KMS-11 (cell line): Measurements from ENCODE around the gene CFLAR.

ENCODE experiments used
- H2AFZ ChIP-seq: fragments of 200-600 bp; sonication (generic); 2 replicates; pipeline ENCODE4 v1.6.1; 2016; ENCODE audit warnings: antibody characterized with exemption, mixed run types, low read depth
- H3K27ac ChIP-seq: fragments of 200-600 bp; sonication (generic); 2 replicates; pipeline ENCODE4 v1.6.1; 2016; ENCODE audit warnings: mild to moderate bottlenecking, mixed run types
- H3K27me3 ChIP-seq: fragments of 200-600 bp; sonication (generic); 2 replicates; pipeline ENCODE4 v1.6.1; 2017; ENCODE audit warnings: mild to moderate bottlenecking, low read depth, mixed run types, moderate library complexity; ENCODE audit not compliant: insufficient read depth
- H3K36me3 ChIP-seq: fragments of 200-600 bp; sonication (generic); 2 replicates; pipeline ENCODE4 v1.6.1; 2017; ENCODE audit warnings: mild to moderate bottlenecking, mixed run types; ENCODE audit not compliant: insufficient read depth
- H3K4me1 ChIP-seq: fragments of 200-600 bp; sonication (generic); 2 replicates; pipeline ENCODE4 v1.6.1; 2016; ENCODE audit warnings: mild to moderate bottlenecking, low read depth, mixed run types; ENCODE audit not compliant: poor library complexity, severe bottlenecking
- H3K4me2 ChIP-seq: fragments of 200-600 bp; sonication (generic); 2 replicates; pipeline ENCODE4 v1.7.0; 2016; ENCODE audit warnings: mild to moderate bottlenecking, mixed run types
- H3K4me3 ChIP-seq: fragments of 200-600 bp; sonication (generic); IDR thresholded peaks from 2 replicates; pipeline ENCODE4 v1.6.1; 2017; ENCODE audit warnings: low read depth, low read length, mixed read lengths; ENCODE audit not compliant: insufficient read depth
- H3K79me2 ChIP-seq: fragments of 200-600 bp; sonication (generic); 2 replicates; pipeline ENCODE4 v1.6.1; 2016; ENCODE audit warnings: low read depth, mixed run types; ENCODE audit not compliant: insufficient read depth
- H3K9ac ChIP-seq: fragments of 200-600 bp; sonication (generic); 2 replicates; pipeline ENCODE4 v1.6.1; 2016; ENCODE audit warnings: mild to moderate bottlenecking, mixed run types
- H4K20me1 ChIP-seq: fragments of 200-600 bp; sonication (generic); 2 replicates; pipeline ENCODE4 v1.6.1; 2016; ENCODE audit warnings: mild to moderate bottlenecking, mixed run types; ENCODE audit not compliant: insufficient read depth
- TF ChIP-seq, protein P1 (sequence below): fragments of 200-600 bp; sonication (generic); conservative IDR thresholded peaks from 2 replicates; pipeline ENCODE4 v1.6.1; 2017; ENCODE audit warnings: low read depth, mild to moderate bottlenecking, antibody characterized with exemption, low read length, moderate library complexity, mixed read lengths

CFLAR gene

GRCh38 chr2:201205515-201205849, 89.5 kb downstream of the CFLAR start:
- H3K4me3 ChIP-seq, result no peak overlapping the region
- H3K27me3 ChIP-seq, result no peaks in the 10 kb centered on the region
- H3K9ac ChIP-seq, result no peak overlapping the region
- H3K27ac ChIP-seq, result no peak overlapping the region
- H3K36me3 ChIP-seq, result no peaks in the 10 kb centered on the region; the same call in 1 of the 2 replicates
- H4K20me1 ChIP-seq, result no peaks in the 10 kb centered on the region
- no peaks in the 10 kb centered on the region for H3K4me1 ChIP-seq
- no peak overlapping the region for H3K4me2 ChIP-seq
- H3K79me2 ChIP-seq, result no peaks in the 10 kb centered on the region
- no peak overlapping the region for H2AFZ ChIP-seq
- TF ChIP-seq, protein P1, sequence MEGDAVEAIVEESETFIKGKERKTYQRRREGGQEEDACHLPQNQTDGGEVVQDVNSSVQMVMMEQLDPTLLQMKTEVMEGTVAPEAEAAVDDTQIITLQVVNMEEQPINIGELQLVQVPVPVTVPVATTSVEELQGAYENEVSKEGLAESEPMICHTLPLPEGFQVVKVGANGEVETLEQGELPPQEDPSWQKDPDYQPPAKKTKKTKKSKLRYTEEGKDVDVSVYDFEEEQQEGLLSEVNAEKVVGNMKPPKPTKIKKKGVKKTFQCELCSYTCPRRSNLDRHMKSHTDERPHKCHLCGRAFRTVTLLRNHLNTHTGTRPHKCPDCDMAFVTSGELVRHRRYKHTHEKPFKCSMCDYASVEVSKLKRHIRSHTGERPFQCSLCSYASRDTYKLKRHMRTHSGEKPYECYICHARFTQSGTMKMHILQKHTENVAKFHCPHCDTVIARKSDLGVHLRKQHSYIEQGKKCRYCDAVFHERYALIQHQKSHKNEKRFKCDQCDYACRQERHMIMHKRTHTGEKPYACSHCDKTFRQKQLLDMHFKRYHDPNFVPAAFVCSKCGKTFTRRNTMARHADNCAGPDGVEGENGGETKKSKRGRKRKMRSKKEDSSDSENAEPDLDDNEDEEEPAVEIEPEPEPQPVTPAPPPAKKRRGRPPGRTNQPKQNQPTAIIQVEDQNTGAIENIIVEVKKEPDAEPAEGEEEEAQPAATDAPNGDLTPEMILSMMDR, result no peak

DNA sequence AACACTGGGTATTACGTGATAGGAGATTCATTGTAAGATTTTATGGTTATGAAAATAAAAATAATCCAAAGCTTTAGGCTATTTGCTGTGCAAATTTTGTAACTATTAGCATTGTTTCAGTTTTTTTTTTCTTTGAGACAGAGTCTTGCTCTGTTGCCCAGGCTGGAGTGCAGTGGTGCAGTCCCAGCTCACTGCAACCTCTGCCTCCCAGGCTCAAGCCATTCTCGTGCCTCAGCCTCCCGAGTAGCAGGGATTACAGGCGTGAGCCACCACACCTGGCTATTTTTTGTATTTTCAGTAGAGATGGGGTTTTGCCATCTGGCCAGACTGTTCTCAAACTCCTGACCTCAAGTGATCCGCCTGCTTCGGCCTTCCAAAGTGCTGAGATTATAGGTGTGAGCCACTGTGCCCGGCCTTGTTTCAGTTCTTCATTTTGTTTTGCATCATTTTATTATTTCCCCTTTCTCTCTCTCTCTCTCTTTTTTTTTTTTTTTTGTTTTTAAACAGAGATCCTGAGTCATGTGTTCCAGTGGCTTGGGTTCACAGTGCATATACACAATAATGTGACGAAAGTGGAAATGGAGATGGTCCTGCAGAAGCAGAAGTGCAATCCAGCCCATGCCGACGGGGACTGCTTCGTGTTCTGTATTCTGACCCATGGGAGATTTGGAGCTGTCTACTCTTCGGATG, 92.7 kb downstream of the CFLAR start:
- Histone ChIP-seq H3K9ac (no peak overlapping the region), H2AFZ (no peak overlapping the region), H3K4me2 (no peak overlapping the region)

DNA sequence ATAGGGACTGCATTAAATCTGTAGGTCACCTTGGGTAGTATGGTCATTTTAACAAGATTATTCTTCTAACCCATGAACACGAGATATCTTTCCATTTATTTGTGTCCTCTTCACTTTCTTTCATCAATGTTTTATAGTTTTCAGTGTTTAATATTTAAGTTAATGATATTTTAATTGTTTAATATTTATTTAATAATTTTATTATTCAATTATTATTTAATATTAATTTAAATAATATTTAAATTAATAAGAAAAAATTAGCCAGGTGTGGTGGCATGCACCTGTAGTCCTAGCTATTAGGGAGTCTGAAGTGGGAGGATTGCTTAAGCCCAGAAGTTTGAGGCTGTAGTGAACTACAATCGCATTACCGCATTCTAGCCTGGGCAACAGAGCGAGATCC, 100.0 kb downstream of the CFLAR start:
- no peak overlapping the region for H2AFZ ChIP-seq
- H3K27me3 ChIP-seq, result no peaks in the 10 kb centered on the region
- no peak overlapping the region for H3K27ac ChIP-seq
- H3K4me2 ChIP-seq, result peak overlapping the region; percentile 16; the same call in 1 of the 2 replicates
- no peak overlapping the region for H3K9ac ChIP-seq
- H3K79me2 ChIP-seq, result no peaks in the 10 kb centered on the region
- peaks cover 50% of the 10 kb centered on the region for H3K4me1 ChIP-seq
- H3K4me3 ChIP-seq, result no peak overlapping the region
- H4K20me1 ChIP-seq, result no peaks in the 10 kb centered on the region
- H3K36me3 ChIP-seq, result no peaks in the 10 kb centered on the region; the same call in 1 of the 2 replicates
- TF ChIP-seq, protein P1, result no peak

More for the DNA sequence above, 92.7 kb downstream of the CFLAR start:
- no peak overlapping the region for H3K4me3 ChIP-seq
- TF ChIP-seq, protein P1, result no peak
- H3K79me2 ChIP-seq, result no peaks in the 10 kb centered on the region
- no peaks in the 10 kb centered on the region for H3K27me3 ChIP-seq
- H3K27ac ChIP-seq, result no peak overlapping the region
- no peaks in the 10 kb centered on the region; the same call in 1 of the 2 replicates for H3K36me3 ChIP-seq
- H4K20me1 ChIP-seq, result no peaks in the 10 kb centered on the region
- H3K4me1 ChIP-seq, result no peaks in the 10 kb centered on the region

GRCh38 chr2:201216918-201217317, 101.0 kb downstream of the CFLAR start:
- Histone ChIP-seq H2AFZ (no peak overlapping the region), H4K20me1 (no peaks in the 10 kb centered on the region), H3K36me3 (no peaks in the 10 kb centered on the region; the same call in 1 of the 2 replicates), H3K27ac (peak overlapping the region; percentile 18; the same call in 1 of the 2 replicates), H3K9ac (no peak overlapping the region), H3K27me3 (no peaks in the 10 kb centered on the region), H3K4me2 (peak overlapping the region; percentile 16; the same call in 1 of the 2 replicates), H3K79me2 (no peaks in the 10 kb centered on the region), H3K4me3 (no peak overlapping the region), H3K4me1 (peaks cover 59% of the 10 kb centered on the region)
- TF ChIP-seq, protein P1, result no peak
